Suppressor macrophage treated with lipopolysaccharide for 1 hour (primary cell): ENCODE measurements around the gene FMOD.
A peak's percentile ranks its signal among the peaks of the same experiment; 100 is the strongest.
"Not testable (repeated sequence)": the region's sequence is repeated elsewhere in the genome, so short reads cannot be mapped to it uniquely, and the experiment has no call there.

Experiments
- DNase-seq, 3 donors: peaks; one replicate each; pipeline ENCODE4 v3.0.0-alpha.2; 2020 to 2022

FMOD gene

DNA sequence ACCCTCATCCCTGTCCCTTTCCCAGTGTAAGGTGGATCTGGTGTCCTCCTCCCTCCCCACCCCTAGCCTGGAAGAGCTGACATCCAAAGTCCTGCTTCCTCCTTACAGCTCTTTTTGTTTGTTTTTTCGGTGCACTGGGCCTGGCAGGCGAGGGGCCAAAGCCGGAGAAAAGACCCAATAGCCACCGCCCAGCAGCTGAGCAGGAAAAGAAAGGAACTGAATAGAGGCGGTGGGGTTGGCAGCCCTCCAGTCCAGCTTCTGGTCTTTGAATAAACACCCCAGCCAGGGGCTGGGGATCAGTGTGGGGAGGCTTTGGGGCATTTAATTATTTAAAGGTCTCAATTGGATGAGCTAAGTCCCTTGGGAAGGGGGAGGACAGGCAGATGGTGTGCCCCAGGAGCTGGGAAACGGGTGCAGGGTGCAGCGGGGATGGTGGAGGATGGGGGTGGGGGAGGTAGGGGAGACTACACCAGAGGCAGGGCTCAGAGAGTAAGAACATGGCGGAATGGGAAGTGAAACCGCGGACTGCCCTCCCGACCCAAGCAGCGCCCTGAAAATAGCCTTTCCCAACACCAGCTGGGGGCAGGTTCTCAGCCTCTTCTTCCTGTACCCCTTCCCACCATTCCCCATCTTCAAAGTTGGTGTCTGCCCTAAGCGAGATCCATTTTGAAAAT is 25.4 kb downstream of the FMOD start:
- peak; percentile 76 to 83 (median 76) for DNase-seq

DNA sequence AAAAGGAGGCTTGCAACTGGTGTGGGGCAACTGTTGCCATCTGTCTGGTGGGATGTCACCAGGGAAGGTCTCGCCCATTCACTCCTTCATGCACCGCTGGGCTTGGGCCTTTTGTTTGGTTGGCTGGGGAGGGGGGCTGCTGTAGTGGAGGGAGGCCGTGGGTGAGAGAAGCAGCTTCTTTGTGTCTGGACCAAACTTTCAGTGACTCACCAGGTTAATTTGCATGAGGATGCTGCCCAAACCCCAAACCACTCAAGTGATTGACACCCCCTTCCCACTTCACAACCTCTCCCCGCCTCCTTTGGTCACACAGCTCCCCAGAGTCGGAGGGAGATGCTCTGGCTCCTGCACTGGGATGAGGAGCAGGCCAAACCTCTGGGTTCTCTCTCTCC is 25.9 kb downstream of the FMOD start:
- DNase-seq, result peak; percentile 57 to 71 (median 62)

DNA sequence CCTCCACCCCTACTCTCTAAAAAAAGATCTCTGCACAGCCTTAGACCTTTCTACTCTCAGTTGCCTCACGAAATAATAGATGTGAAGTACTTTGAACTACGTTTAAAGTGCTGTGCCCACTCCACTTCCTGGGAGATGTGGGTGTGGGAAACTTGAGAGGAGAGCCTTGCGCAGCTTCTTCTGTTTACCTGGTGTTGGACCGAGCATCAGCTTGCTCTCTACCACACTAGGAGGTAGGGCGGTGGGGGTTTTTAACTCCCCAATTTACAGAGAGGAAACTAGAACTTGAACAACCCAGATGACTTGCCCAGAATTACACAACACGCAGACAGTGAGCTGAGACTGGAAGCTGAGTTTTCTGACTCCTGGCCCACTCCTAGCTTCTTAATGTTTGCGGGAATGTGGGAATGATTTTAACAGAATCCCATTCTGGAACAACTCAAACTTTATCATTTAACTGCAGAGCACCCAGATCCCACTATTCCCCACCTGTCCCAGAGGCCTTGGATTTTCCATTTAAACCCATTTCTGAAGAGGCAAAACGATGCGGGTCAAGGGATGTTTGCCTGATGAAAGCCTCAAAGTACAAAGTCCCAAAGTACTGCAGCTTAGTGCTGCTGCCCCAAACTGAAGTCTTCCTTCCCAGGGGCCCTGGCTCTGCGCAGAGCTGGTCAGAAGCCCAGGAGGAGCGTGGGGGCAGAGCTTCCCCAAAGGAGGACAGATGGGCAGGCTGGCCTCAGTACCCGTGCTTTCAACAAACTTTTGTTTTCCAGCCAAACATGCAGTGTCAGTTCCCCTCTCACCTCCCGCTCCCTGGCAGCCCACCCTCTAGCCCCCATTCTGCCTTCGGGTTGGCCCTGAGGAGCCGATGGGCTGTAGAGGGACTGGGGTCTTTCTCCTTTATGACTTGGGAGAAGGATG is 26.6 kb downstream of the FMOD start:
- DNase-seq, result peak; percentile 62 to 71 (median 71)

DNA sequence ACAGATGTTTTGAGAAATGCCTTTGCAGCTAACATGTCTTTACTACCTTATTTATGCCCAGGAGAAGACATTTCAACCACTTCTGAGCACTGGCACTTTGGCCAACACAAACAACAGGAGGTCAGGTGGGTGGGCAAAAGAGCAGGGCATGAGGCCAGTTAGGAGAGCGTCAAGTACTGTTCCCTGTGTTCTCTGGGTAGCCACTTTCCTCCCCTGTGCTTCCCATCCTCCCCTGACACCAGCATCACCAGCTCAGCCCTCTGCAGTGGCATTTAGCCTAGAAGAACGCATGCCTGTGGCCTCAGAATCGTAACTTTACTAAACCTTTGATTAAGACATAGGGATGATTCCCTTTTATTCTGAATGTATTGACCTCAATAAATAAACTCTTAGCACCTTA is 27.3 kb downstream of the FMOD start:
- no peak for DNase-seq

DNA sequence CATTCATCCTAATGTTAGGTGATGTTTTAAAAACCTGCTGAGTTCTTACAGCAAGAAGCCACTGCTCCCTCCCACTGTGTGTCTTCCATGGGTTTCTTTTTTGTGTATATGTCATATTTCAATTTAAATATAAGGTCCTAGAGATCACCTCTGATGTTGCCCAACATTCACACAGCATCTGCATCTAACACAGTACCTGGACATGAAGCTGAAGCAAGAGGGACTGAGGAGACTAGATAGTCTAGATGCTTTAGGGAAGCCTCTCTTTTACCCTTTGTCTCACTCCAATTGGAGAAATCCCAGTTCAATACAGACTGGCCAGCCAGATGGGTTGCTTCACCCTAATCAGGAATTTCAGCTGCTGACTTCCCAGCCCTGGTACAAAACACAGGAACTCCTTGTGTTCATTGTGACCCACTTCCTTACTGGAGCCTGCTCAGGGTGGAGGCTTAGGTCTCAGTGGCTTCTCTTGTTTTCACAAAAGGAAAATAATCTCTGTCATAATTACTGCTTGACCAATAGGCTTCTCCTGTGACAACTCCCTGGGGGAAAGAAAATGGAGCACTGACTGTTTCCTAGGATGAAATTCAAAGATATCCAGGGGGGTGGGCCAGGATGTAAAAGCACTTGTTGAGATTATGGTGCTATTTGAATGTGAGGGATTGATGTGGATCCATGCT is 28.3 kb downstream of the FMOD start:
- peak in 1 of 3 donors; percentile 45 for DNase-seq

DNA sequence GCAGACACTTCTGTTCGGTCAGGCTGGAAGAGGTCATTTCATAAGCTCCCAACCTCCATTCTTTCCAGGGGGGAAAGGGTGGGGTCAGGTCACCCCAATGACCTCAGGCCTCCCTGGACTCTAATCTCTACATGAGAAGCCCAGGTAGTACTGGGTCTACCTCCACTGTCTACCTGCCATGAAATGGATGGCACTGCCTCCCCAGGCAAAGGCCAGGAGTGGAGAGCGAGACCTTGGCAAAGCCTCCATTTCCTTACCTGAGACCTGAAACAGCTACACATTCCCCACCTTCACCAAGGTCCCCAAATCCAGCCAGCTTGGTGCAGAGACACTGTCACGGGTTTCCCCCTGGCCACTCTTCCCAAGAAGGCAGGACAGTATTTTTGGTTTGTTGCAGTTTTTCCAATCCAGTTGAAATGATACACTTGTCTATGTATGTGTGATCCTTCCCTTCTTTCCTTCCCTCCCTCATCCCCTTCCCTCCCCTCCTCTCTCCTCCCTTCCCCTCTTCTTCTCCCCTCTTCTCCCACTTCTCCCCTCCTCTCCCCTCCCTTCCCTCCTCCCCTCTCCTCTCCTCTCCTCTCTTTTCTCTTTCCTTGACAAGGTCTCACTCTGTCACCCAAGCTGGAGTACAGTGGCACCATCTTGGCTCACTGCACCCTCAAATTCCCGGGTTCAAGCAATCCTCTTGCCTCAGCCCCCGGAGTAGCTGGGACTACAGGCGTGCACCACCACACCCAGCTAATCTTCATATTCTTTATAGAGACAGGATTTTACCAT is 29.5 kb downstream of the FMOD start:
- DNase-seq, result no peak

DNA sequence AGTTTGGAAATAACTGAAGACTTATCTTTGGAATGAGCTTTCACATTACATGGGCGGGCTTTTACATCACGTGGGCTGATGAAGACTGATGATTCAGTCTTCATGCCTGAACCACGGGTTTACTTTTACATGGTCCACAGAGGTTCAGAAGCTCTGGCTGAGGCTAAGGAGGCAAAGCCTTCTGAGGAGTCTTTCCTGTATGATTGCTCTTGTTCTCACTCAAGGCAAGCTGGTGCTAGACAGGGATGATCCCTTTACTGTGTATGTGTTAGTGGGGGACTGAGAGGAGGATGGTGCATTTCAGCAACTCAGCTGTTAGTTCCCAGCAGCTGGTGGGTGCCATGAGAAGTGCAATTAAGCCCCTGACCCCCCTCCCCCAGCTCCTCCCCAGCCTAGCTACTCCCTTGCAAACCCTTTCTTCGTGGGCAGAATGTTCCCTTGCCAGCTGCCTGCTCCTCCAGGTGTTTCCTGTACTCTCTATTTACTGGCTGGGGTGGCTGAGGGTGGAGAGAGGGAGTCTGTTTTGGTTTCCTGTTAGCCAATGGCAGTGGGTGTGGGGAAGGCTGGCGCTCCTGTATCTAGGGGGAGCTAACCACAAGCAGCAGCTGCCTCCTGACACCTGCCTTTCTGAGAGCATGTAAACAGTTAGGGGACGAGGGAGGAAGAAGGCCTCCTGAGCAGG is 30.2 kb downstream of the FMOD start:
- peak; percentile 57 to 62 (median 57) for DNase-seq

DNA sequence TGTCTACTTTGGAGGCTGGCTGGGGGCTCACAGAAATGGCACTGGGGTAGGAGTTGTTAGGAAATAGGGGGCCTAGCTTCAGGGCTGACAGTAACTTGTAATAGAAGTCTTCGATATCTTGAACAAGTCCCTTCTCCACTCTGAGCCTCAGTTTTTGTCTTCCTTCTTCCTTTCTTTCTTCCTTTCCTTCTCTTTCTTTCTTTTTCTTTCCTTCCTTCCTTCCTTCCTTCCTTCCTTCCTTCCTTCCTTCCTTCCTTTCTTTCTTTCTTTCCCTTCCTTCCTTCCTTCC is 32.7 kb downstream of the FMOD start:
- DNase-seq, result no peak

DNA sequence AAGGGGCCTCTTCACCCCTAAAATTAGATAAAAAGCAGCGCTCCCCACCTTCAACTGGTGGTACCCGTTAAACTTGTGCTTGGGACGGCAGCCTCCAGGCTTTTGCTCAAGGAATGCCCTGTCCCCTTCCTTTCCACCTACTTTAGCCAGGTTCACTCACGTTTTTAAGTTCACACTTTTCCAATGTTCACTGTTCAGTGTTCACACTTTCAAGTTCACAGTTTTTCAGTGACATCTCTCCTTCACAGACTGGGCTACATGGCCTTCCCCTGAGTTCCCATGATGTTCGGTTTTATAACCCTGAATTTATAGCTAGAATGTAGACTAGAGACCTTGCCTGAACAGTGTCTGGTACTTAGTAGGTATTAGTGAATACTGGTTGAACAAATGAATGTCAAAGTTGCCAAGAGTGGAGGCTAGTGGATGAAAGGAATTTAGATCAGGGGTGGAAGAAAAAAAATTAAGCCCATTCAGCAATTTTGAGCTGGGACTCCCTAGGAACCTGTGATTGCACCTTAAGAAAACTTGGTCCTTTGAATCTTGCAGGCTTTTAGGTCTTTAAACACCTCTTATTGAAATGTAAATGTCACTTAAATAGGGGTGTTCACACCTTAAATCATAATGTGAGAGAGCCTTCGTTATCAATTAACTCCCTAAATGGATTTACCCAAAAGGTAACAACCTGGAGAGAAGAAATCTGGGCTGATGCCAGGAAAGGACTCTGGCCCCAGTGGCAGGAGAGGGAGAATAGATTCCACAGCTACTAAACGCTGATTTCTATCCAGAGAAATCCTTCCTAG is 33.3 kb downstream of the FMOD start:
- DNase-seq, result no peak

DNA sequence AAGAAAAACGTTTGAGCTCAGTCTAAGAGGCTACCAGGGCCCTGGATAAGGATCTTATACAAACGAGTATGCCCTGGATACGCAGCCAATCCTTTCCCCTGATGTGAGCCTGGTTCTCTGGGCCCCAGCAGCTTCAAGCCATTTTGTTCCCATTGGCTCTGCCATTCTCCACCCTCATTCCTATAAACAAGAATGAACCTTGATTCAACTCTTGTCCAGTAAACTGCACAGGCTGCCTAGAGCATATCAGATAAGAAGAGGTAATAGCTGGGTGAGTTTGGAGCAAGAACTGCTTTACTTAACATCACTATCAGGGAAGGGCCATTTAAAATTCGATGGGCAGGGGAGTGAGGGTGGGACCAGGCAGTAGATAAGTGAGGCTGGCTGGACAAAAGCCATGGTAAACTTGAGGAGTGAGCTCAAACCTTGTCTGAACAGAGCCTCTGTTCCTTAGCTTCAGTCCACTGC is 34.3 kb downstream of the FMOD start:
- DNase-seq, result no peak

DNA sequence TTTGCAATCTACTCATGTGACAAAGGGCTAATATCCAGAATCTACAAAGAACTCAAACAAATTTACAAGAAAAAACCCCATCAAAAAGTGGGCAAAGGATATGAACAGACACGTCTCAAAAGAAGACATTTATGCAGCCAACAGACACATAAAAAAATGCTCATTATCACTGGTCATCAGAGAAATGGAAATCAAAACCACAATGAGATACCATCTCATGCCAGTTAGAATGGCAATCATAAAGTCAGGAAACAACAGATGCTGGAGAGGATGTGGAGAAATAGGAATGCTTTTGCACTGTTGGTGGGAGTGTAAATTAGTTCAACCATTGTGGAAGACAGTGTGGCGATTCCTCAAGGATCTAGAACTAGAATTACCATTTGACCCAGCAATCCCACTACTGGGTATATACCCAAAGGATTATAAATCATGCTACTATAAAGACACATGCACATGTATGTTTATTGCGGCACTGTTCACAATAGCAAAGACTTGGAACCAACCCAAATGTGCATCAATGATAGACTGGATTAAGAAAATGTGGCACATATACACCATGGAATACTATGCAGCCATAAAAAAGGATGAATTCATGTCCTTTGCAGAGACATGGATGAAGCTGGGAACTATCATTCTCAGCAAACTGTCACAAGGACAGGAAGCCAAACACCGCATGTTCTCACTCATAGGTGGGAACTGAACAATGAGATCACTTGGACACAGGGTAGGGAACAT is 36.7 kb downstream of the FMOD start:
- DNase-seq, result not testable (repeated sequence)

DNA sequence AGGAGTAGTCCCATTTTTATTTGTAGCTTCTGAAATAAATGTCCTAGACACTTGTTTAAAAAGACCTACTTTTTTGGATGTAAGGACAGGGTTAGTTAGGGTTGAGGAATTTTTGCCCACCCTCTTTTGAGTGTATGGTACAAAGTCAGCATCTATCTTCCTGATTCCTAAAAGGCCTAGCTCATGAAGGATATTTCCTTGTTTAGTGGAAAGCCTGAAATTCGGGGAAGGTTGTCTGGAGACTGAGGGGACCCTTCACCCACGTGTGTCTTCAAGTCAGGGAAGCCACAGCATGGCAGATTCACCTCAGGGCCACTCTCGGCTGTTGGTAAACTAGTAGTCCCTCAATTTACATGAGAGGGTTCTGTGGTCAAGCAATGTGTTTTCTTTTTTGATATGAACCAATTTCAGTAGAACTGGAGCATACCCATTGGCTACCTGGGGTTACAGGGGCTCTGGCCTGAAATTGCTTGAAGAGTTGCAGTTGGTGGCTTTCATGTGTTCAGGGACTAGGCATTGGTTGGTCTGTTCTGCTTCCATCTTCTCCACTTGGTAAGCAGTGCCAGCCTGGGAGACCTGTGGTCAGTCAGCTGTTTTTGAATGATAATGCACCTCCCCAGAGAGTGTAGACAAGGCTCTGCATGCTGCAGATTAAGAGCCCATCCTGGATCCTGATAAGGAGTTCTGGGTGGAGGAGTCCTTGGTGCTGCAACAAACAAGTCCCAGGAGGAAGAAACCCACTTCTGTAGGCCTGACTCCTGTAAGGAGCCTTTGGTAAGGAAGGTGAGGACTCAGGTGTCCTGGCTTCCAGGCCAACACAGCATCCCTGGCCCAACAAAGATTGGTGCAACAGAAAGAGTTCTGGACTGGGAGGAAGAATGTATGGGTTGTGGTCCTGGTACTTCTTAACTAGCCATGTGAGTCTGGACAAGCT is 39.3 kb downstream of the FMOD start:
- no peak for DNase-seq

DNA sequence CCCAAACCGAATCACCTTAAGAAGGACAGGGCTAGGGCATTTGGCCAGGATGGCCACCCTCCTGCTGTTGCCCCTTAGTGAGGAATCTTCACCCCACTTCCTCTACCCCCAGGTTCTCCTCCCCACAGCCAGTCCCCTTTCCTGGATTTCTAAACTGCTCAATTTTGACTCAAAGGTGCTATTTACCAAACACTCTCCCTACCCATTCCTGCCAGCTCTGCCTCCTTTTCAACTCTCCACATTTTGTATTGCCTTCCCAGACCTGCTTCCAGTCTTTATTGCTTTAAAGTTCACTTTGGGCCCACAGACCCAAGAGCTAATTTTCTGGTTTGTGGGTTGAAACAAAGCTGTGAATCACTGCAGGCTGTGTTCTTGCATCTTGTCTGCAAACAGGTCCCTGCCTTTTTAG is 42.0 kb downstream of the FMOD start:
- DNase-seq, result no peak

DNA sequence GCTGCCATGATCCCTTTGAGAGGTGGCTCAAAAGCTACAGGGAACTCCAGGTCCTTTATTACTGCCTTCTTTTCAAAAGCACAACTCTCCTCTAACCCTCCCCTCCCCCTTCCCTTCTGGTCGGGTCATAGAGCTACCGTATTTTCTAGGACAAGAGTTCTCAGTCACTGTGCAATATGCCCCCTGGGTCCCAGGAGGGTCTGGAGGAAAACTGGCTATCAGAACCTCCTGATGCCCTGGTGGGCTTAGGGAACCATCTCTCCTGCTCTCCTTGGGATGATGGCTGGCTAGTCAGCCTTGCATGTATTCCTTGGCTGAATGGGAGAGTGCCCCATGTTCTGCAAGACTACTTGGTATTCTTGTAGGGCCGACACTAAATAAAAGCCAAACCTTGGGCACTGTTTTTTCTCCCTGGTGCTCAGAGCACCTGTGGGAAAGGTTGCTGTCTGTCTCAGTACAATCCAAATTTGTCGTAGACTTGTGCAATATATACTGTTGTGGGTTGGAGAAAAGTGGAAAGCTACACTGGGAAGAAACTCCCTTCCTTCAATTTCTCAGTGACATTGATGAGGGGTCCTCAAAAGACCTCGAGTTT is 42.5 kb downstream of the FMOD start:
- DNase-seq, result no peak

DNA sequence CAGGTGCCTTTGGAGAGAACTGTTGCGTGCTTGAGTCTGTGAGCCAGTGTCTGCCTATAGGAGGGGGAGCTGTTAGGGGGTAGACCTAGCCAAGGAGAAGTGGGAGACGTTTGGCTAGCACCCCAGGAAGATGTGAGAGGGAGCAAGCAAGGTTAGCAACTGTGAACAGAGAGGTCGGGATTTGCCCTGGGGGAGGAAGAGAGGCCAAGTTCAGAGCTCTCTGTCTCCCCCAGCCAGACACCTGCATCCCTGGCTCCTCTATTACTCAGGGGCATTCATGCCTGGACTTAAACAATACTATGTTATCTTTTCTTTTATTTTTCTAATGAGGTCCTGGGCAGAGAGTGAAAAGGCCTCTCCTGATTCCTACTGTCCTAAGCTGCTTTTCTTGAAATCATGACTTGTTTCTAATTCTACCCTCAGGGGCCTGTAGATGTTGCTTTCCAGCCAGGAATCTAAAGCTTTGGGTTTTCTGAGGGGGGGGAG is 43.2 kb downstream of the FMOD start:
- DNase-seq, result no peak

DNA sequence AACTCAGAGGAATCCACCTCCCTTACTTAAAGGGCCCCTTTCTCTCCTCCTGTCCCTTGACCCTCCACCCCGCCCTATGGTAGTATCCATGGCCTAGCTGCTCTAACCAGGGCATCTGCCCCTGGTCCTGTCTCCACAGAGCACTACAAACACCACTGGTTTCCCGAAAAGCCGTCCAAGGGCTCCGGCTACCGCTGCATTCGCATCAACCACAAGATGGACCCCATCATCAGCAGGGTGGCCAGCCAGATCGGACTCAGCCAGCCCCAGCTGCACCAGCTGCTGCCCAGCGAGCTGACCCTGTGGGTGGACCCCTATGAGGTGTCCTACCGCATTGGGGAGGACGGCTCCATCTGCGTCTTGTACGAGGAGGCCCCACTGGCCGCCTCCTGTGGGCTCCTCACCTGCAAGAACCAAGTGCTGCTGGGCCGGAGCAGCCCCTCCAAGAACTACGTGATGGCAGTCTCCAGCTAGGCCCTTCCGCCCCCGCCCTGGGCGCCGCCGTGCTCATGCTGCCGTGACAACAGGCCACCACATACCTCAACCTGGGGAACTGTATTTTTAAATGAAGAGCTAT is 43.9 kb downstream of the FMOD start:
- DNase-seq, result peak in 1 of 3 donors; percentile 46

DNA sequence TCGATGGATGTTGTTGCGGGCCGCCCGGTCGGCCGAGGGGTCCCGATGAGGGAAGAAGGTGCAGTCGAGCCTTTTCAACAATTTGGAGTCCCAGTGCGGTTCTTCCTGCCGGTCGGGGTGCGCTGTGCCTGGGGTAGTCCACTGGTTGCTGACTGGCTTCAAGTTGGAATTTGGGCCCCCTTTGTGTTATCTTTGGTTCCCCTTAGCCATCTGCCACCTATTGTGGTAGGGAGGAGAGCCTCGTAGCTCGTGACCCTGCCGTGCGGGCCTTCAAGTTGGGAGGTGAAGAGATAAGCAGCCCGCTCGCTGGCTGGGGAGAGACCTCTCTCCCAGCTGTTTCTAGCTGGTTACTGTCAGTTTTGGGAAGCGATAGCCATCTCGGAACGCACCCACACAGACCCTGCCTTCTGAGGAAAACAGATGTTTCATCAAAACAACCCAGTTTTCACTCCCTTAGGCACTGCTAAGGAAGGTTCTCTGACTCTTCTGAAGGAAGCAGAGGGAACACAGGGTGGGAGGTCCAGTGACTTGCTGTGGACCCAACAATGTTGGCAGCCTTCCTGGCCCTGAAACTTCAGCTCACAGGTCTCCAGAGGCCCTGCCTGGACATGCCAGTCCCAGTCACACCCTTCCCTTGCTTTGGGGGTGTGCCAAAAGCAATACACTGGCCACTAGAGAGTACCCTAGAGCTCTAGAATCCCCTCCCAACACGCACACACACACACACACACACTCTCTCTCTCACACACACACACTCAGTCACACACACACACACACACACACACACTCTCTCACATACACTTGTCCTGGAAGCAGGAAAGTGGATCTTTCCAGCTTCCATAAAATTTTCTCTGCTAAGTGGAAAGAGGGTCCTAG is 44.6 kb downstream of the FMOD start:
- DNase-seq, result peak; percentile 52 to 65 (median 59)

DNA sequence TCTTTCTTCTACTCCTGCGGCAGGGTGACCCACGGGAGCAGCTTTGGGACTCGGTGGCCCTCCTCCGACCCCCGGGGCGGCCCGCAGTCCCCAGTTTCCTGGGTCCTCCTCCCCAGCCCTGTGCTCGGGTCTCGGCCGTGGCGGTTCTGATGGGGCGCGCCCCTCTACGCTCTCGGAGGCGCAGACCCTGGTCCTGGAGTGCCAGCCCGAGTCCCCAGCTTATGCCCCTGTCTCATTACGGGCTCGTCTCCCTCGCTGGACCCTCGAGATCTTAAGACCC is 45.2 kb downstream of the FMOD start:
- peak in 1 of 3 donors; percentile 50 for DNase-seq
